GM18858 (cell line): ENCODE results near the gene GEN1.

Source experiments
- ATAC-seq: cut with Tn5 transposase; IDR thresholded peaks from one replicate; pipeline ENCODE4 v1.9.1; 2021; ENCODE audit not compliant: unreplicated experiment

Gene GEN1

DNA sequence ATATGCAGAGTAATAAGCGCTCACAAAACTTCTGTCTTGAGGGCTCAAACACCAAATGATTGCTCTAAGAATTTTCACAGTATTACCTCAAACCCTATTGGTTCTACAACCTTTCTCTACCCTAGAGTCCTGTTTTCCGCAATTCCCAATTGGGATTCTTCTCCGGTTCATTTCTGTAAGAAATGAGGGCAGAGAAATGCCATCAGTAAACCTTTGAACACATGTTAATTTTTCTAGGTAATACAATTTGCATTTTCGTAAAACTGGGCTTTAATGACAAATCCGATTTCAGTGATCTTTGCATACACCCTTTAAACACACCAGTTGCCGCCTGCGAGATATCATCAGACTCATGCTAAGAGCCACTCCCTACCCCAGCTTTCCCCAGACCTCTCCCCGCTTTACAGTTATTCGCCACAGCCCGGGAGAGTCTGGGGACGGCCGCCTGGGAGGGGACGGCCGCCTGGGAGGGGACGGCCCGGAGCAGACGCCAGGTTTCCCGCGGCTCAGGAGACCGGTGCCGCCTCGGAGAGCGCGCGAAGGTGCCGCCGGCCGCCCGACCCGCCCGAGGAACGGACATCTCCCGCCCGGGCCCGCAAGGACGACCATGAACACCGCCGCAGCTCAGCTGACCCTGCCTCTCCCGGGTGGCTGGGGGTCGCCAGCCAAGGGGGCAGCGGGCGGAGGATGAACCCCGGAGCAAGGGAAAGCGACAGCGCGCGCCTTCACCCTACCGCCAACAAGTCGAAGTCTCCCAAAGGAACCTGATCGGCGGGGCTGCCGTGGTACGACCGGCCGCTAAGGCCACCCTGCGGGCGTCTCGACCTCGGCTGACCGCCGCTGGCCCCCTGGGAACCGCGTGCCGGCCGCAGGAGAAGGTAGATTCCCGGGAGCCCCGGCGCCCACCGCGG is 791 bp upstream of the GEN1 start:
- peak; percentile 21 for ATAC-seq

DNA sequence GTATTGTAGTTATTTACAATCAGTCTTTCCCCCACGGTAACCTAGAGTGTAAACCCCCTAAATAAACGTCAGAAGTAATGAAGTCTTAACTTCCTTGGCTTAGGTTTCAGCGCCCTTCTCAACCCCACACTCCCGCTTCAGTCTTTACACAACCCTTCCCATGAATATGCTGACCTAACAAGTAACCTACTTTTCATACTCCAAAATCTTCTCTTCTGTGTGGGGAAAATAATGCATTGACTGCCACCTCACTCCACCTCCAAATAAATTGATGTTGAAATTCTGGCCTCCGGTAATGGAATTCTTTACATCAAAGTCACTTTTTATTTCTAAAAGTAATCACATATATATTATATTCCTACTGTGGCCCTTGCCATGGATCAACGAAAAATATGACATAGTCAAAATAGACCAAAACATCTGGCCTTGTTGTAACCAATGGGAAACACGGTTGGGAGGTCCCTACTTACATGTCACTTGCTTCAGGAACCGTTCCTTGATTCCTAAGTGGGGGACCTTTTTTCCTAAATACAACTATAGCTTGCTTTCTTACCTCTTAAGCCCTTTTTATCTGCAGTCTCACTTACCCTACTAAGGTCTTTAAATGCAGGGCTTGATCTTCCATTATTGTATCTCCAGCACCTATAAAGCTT is 961 bp downstream of the GEN1 start:
- no peak for ATAC-seq

DNA sequence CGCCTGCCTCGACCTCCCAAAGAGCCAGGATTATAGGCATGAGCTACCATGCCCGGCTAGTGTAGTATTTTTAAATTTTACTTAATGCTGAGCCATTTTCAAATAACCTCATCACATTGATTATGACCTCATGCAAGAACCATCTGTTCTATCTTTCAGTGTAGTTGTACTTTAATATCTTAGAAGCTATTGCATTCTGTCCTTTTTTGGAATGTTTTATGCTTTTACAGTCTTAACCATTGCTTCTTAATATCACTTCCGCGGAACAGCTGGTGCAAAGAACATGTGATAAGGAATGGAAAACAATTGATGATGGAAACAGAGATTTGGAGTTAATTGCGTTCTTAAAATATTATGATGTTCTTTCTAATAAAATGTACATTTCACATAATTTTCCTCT is 2.7 kb downstream of the GEN1 start:
- ATAC-seq, result no peak

DNA sequence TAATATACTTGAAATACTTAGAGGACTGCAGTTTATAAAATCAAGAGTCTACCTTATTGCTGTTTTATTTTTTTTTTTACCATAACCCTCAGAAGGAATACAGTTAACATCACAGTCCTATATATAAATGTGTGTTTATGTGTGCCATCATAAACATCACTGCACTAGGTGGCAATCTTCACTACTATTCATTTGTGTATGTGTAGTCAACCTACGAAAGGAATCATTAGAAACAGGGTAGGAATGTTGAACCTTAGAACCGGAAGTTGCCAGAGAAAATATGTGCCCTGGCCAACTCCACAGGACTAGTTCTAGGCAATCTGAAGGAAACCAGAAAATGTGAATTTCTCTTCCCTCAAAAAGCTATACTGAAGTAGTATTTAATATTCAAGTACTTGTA is 3.4 kb downstream of the GEN1 start:
- no peak for ATAC-seq

DNA sequence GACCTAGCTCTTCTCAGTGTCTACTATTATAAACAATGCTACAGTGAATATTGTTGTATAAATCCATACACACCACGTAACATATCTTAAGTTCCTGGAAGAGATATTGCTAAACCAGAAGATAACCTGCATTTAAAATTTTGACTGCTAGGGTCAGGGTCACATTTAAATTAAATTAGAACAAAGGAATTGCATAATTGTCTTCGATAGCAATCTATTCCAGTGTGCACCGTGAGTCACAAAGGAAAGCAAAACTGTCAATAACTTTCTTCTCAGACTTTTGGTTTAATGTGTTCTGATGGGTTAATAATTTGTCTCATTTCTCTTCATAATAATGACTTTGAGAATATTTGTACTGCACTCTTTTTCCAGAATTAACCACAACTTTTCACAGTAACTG is 4.2 kb downstream of the GEN1 start:
- ATAC-seq, result no peak

DNA sequence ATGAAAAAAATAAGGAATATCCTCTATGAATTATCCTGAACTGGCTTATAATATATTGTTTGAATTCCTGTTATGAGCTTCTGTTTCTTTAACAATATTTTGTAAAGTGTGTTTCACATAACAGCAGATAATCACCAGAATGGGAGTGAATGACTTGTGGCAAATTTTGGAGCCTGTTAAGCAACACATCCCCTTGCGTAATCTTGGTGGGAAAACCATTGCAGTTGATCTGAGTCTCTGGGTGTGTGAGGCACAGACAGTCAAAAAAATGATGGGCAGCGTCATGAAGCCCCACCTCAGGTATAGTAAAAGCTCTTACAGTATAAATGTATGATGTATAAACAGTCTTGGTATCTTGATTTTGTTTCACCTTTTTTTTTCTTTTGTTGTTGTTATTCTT is 5.9 kb downstream of the GEN1 start:
- no peak for ATAC-seq

DNA sequence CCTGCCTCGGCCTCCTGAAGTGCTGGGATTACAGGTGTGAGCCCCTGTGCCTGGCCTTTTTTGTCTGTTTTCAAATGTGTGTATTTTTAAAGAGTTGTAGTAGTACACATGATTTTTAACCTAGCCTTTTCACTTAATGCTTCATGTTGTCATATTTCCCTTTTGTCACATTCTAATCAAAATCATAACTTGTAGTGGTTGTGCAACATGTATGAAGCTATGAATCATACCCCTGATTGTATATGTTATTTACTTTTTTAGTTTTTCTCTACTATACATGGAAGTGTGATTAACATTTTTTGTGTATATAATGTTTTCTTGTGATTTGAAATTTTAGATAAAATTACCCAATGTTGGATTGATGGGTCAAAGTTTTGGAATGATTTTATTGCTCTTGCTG is 8.5 kb downstream of the GEN1 start:
- ATAC-seq, result no peak

DNA sequence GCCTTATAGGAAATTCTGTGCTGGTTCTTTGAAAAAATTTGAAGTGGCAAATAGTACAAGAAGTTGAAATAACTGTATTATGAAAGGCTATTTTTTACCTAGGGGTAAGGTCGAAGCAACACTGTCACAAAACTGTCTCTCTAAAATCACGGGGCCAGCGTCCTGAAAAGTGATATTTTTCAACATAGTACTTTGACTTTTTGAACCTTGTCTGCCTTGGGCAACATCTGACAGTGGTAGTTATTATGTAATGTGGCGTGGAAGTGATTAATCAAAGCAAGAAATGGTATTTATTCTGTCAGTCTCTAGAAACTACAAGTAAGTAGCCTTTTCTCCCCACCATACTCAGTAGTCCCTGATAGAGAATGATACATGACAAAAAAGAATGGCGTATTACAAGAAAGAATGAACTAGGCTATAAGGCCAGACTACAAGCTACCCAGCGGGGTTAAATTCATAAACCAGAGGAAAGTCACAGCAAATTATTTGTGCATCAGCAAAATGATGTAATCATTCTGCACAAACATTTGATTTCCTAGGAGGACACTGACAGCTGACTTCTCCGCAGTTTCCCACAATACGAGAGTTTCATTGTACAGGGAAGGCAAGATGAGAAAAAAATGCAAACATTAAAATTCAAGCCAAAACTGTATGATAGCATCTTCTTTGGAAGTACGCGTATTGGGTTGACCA is 9.8 kb downstream of the GEN1 start:
- no peak for ATAC-seq

DNA sequence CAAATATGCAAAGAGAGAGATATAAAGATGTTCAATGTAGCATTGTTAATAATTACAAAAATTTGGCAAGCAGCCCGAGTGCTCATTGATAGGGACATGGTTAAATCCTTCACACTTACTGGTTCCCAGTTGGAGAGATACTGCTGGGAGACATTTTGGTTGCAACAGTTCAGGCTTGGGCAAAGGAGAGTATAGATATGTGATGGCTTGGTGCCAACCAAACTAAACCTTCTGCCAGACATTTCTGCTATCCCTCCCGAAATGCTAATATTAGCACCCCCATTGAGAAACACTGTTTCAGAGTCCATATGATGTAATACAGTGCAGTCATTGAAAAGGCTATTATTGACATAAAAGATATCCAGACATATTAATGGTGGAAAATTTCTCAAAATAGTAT is 11.5 kb downstream of the GEN1 start:
- no peak for ATAC-seq

DNA sequence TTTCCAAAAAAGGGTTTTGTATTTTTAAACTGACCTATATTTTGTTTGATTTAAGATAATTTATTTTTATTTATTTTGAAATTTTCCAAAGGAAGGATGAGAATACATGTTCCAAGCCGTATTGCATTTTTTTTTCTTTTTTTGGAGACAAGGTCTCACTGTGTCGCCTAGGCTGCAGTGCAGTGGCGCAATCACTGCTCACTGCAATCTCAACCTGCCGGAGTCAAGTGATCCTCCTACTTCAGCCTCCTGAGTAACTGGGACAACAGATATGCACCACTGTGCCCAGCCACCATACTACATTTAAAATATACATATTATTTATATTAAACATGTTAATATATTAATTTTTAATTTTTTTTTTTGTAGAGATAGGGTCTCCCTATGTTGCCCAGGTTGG is 15.0 kb downstream of the GEN1 start:
- no peak for ATAC-seq

DNA sequence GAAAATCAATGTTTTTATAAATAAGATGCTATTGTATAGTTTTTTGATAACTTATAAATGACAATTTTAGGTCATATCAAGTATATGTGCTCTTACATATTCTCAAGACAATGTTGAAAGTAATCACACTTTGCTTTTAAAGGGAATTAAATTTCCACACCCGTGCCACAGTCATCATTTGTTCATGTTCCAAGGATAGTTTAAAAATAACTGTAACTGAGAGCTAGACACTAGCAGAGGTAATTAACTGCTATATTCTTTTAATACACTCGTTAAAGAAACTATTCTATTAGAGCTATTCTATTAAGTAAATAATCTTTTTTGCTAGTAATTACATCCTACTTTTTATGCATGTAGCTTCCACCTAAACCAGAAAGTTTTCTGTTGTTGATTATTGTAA is 18.0 kb downstream of the GEN1 start:
- no peak for ATAC-seq

DNA sequence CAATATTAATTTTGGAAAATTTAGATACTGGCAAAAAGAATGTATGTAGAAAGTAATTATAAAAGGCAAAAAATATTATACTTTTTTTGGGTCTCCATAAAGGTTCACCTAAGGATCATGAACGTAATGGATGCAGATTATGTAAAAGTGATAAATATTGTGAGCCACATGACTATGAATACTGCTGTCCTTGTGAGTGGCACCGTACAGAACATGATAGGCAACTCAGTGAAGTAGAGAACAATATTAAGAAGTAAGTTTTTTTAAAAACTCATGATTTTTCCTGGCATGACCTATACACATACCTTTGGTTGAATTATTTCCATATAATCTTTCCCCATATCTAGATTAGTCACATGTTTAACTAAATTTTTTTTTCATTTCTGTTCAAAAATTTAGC is 18.6 kb downstream of the GEN1 start:
- no peak for ATAC-seq

DNA sequence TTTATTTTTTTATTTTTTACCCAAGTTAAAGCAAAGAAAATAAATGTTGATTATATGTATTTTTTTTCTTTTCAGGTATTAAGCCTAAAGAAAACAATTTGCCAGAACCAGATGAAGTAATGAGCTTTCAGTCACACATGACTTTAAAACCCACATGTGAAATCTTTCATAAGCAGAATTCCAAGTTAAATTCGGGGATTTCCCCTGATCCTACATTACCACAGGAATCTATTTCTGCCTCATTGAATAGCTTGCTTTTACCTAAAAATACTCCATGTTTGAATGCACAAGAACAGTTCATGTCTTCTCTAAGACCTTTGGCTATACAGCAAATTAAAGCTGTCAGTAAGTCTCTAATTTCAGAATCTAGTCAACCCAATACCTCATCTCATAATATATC is 26.6 kb downstream of the GEN1 start:
- ATAC-seq, result no peak

DNA sequence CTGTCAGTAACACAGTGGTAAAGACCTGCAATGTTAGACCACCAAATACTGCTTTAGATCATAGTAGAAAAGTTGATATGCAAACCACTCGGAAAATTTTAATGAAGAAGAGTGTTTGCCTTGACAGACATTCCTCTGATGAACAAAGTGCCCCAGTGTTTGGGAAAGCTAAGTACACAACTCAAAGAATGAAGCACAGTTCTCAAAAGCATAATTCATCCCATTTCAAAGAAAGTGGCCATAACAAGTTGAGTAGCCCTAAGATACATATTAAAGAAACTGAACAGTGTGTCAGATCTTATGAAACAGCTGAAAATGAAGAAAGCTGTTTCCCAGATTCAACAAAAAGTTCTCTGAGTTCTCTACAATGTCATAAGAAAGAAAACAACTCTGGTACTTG is 27.5 kb downstream of the GEN1 start:
- ATAC-seq, result no peak

DNA sequence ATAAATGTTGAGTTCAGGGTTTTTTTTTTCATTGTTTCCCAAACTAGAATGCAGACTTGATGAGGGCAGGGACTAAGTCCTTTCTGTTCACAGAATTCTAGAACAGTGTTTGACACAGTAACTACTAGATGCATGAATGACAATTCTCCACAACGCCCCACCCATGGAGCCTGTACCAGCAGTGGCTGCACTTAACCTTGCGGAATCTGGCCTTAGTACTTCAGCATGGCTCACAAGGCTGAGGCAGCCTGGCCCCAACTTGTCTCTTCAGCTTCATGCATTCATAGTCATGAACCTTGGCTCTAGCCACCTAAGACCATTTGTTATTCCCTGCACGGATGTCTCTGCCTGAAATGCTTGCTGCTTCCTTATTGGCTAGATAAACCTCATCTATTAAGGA is 32.8 kb downstream of the GEN1 start:
- no peak for ATAC-seq

DNA sequence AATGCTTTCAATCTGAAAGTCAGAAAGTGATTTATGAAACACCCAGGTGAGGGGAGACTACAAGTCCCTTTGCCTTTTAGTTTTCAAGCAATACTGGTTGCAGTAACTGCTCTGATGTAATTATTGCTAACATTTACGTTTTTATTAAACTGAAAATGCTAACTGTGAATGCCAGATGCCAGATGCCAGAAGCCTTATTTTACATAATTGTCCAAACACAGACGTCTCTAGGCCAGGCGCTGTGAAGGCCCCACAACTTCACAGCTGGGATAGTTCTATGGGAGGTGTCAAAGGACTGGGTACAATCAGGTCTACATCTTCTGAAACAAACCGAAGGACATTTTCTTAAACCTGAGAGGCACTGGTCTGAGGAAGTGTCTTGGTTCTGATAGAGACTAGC is 34.8 kb downstream of the GEN1 start:
- no peak for ATAC-seq

DNA sequence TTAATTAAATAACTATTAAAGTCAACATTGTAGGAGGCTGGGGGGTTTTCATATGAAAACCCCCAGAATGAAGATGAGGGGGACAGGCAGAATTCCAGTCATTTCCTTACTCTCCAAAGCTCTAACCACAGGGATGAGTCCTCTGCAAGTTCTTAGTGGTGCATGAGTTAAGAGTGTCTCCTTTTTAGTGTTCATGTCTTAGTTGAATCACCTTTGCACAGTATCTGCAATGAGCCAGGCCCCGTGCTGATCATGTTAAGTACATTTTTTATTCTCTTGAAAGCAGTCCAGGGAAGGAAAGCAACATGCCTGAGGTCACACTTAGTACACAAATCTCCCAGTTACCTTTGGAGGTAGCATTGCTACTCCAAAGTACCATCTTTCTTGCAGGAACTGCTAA is 36.6 kb downstream of the GEN1 start:
- no peak for ATAC-seq

DNA sequence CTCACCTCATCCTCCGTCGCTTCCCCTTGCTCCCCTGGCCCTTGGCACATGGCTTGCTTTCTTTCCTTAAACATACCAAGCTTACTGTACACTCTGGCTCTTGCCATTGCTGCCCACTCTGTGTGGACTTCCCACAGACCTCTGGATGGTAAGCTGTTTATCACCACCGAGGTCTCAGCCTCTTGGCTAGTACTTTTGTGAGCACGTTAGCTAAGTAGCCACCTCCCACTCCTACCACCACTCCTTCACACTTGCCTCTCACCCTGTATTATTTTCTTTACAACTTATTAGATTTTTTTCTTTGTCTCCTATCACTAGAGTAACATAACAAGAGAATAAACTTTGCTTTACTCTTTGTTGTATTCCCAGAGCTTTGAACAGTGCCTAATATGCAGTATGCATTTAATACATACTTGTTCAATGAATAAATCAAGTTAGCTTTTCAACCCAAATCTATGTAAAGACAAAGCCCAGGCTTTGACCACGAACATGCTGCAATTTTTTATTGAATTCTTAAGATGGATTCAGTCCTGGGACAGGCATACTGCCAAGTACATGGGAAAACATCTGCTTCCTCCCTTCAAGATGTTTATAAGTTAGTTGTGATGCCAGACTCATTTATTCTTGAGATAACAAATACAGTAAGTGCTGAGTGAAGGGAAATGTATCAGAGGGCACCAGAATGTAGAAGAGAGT is 37.3 kb downstream of the GEN1 start:
- ATAC-seq, result no peak

DNA sequence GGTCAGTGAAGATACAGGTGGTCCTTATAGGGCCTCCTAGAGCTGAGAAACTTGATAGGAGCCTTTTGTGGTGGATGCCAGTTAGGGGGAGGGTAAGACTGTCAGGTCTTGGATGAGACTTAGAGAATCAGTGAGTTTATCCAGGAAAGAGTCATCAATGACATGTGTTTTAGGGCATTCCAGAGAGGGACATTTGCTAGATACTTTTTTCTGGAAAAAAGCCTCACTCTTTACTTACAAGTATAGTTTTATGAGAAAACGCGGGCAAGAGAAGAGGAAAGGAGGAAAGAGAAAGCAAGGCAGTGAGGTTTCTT is 37.8 kb downstream of the GEN1 start:
- no peak for ATAC-seq

DNA sequence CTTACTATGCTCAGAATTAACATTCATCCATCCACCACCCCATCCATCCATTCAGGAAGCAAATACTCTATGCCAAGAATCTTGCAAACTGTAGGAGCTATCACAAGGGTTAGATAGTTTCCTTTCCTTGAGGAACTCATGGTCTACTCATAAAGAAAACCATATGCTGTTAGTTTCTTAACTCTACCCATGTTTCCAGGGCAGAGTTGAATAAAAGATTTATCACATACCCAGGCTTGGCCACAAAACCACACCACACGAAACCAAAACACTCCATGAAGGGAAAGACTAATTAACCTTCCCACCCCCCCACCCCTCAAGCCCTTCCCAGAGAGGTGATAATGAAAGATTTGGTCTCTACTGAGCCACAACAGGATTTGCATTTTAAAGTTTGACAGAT is 38.6 kb downstream of the GEN1 start:
- no peak for ATAC-seq

DNA sequence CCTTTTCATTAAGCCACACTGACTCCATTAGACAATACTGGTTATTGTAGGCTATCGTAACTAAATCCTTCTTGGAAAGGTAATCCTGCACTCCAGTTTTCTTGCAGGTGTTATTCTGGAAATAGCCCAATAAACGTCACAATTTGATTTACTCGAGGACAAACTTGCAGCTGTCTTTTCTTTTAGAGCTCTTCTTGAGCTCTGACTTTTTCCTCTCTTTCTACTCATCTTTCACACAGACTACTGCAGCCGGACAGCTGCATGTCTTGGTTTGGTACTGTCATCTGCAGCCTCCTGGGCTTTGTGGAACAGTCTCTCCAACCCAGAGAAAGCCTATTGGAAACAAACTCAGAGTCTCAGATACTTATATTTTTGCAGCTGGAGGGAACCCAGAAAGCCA is 39.4 kb downstream of the GEN1 start:
- ATAC-seq, result no peak
